PFSK-1 (cell line): ENCODE measurements around the gene C9orf50.

Source experiments
- REST ChIP-seq, 2 experiments: IDR thresholded peaks; 2 replicates each; pipeline versions ENCODE4 v1.6.1 to v1.8.0; 2011 to 2012; ENCODE audit warnings: low read depth in 2 of 2, low read length in 2 of 2, control low read depth in 1 of 2, inconsistent platforms in 1 of 2, mild to moderate bottlenecking in 1 of 2, moderate library complexity in 1 of 2; ENCODE audit not compliant: insufficient read depth in 1 of 2
- SIN3A ChIP-seq: IDR thresholded peaks from 2 replicates; pipeline ENCODE4 v1.6.1; 2012; ENCODE audit warnings: mild to moderate bottlenecking, low read length, moderate library complexity, borderline replicate concordance; ENCODE audit not compliant: insufficient read depth

GRCh38 chr9:129604766-129605163, 16.1 kb downstream of the C9orf50 start:
- TF ChIP-seq REST (IDR thresholded peaks at IDR 0.05; ENCODE audit: insufficient read depth in 1 of 2, low read depth in 2 of 2, low read length in 2 of 2) (no peak), SIN3A (no peak)
